Measurements from ENCODE around the gene CCDC192. TPM values are rescaled to one million over a fixed set of nuclear protein-coding genes. Genes with fewer than 3 reads are reported as not detected.
A peak's percentile ranks its signal among the peaks of the same experiment; 100 is the strongest.

Gene CCDC192
- total RNA-seq, 1 experiment from 2014 or later = not detected

GRCh38 chr5:127906562-127907204 is 203.5 kb downstream of the CCDC192 start:
- Mint-ChIP-seq H3K4me1 (ENCODE audit: low read depth, unreplicated experiment) (no peaks in the 10 kb centered on the region), H3K4me3 (ENCODE audit: unreplicated experiment) (no peak overlapping the region), H3K27me3 (ENCODE audit: insufficient read depth, unreplicated experiment) (no peaks in the 10 kb centered on the region), H3K9me3 (ENCODE audit: unreplicated experiment) (no peaks in the 10 kb centered on the region), H3K27ac (ENCODE audit: unreplicated experiment) (no peak overlapping the region), H3K36me3 (ENCODE audit: insufficient read depth, unreplicated experiment) (no peaks in the 10 kb centered on the region)
- no peaks in the 10 kb centered on the region for H3K36me3 ChIP-seq (ENCODE audit: control insufficient read depth, insufficient read depth, low read length)
- no peak for TF ChIP-seq CTCF (IDR thresholded peaks at IDR 0.05; ENCODE audit: insufficient read depth in 1 of 2, low read depth in 1 of 2, low read length in 1 of 2, severe bottlenecking in 1 of 2, unreplicated experiment in 1 of 2)
- POLR2A ChIA-PET = no interaction called here
- DNase-seq = no peak
- no peaks in the 10 kb centered on the region for H3K9me3 ChIP-seq
- CTCF ChIA-PET = interaction anchor here (0.5 to 1.5 kb wide), 2 partner anchors 28 to 41 kb away, joined by 3 read pairs; no protein-coding TSS in a partner anchor
- no peak overlapping the region for H3K4me3 ChIP-seq (ENCODE audit: low read depth, low read length)
- H3K27me3 ChIP-seq (replicated peaks; ENCODE audit: control insufficient read depth, insufficient read depth, low read length) = no peaks in the 10 kb centered on the region
- 0 out of 2 replicates have a peak, but pooled peaks cover 5% of the 10 kb centered on the region for H3K4me1 ChIP-seq
- intact Hi-C loops (cut with micrococcal nuclease; ENCODE audit: unreplicated experiment) = loop anchor here (5.0 kb wide), 1 partner anchor 71 kb away; no protein-coding TSS in a partner anchor
- BruUV-seq (replicated peaks) = no TSS peak

GRCh38 chr5:127907907-127908306 is 204.7 kb downstream of the CCDC192 start:
- ChIA-PET CTCF (interaction anchor here (1.2 to 1.5 kb wide), 2 partner anchors 27 to 176 kb away, joined by 3 to 4 read pairs; no protein-coding TSS in a partner anchor), POLR2A (no interaction called here)
- TF ChIP-seq CTCF (IDR thresholded peaks at IDR 0.05; ENCODE audit: insufficient read depth in 1 of 2, low read depth in 1 of 2, low read length in 1 of 2, severe bottlenecking in 1 of 2, unreplicated experiment in 1 of 2) = peak in 1 of 2 experiments; percentile 10
- H3K36me3 ChIP-seq (ENCODE audit: control insufficient read depth, insufficient read depth, low read length) = no peaks in the 10 kb centered on the region
- H3K27me3 Mint-ChIP-seq (ENCODE audit: insufficient read depth, unreplicated experiment) = no peaks in the 10 kb centered on the region
- no peak for DNase-seq
- no TSS peak for BruUV-seq (replicated peaks)
- no peaks in the 10 kb centered on the region for H3K27me3 ChIP-seq (replicated peaks; ENCODE audit: control insufficient read depth, insufficient read depth, low read length)
- H3K9me3 ChIP-seq = no peaks in the 10 kb centered on the region
- H3K27ac Mint-ChIP-seq (ENCODE audit: unreplicated experiment) = no peak overlapping the region
- peaks cover 6% of the 10 kb centered on the region for H3K4me1 Mint-ChIP-seq (ENCODE audit: low read depth, unreplicated experiment)
- intact Hi-C loops (cut with micrococcal nuclease; ENCODE audit: unreplicated experiment) = loop anchor here (2.0 to 5.0 kb wide), 2 partner anchors 27 to 69 kb away; no protein-coding TSS in a partner anchor
- H3K9me3 Mint-ChIP-seq (ENCODE audit: unreplicated experiment) = no peaks in the 10 kb centered on the region
- H3K36me3 Mint-ChIP-seq (ENCODE audit: insufficient read depth, unreplicated experiment) = peaks cover 5% of the 10 kb centered on the region
- peaks cover 13% of the 10 kb centered on the region; the same call in 1 of the 2 replicates for H3K4me1 ChIP-seq
- no peak overlapping the region for H3K4me3 ChIP-seq (ENCODE audit: low read depth, low read length)
- H3K4me3 Mint-ChIP-seq (ENCODE audit: unreplicated experiment) = no peak overlapping the region

- CTCF ChIA-PET = interaction anchor here (0.6 to 1.3 kb wide), 5 partner anchors 10 to 238 kb away, joined by 4 to 6 read pairs (median 4); no protein-coding TSS in a partner anchor
- BruUV-seq (replicated peaks) = no TSS peak
- peaks cover 10% of the 10 kb centered on the region for H3K4me1 Mint-ChIP-seq (ENCODE audit: low read depth, unreplicated experiment)
- no peak overlapping the region for H3K27ac Mint-ChIP-seq (ENCODE audit: unreplicated experiment)
- POLR2A ChIA-PET = interaction anchor here (0.6 kb wide), 1 partner anchor 11 kb away, joined by 11 read pairs; no protein-coding TSS in a partner anchor
- H3K36me3 Mint-ChIP-seq (ENCODE audit: insufficient read depth, unreplicated experiment) = peaks cover 5% of the 10 kb centered on the region
- H3K27me3 Mint-ChIP-seq (ENCODE audit: insufficient read depth, unreplicated experiment) = no peaks in the 10 kb centered on the region
- H3K9me3 ChIP-seq = no peaks in the 10 kb centered on the region
- H3K36me3 ChIP-seq (ENCODE audit: control insufficient read depth, insufficient read depth, low read length) = no peaks in the 10 kb centered on the region
- TF ChIP-seq CTCF (IDR thresholded peaks at IDR 0.05; ENCODE audit: insufficient read depth in 1 of 2, low read depth in 1 of 2, low read length in 1 of 2, severe bottlenecking in 1 of 2, unreplicated experiment in 1 of 2) = peak; percentile 53 to 72
- H3K27me3 ChIP-seq (replicated peaks; ENCODE audit: control insufficient read depth, insufficient read depth, low read length) = no peaks in the 10 kb centered on the region
- DNase-seq = peak; percentile 49 to 51
- H3K4me1 ChIP-seq = peaks cover 16% of the 10 kb centered on the region; the same call in 1 of the 2 replicates
- no peak overlapping the region for H3K4me3 ChIP-seq (ENCODE audit: low read depth, low read length)
- H3K9me3 Mint-ChIP-seq (ENCODE audit: unreplicated experiment) = no peaks in the 10 kb centered on the region
- H3K4me3 Mint-ChIP-seq (ENCODE audit: unreplicated experiment) = no peak overlapping the region
- intact Hi-C loops (cut with micrococcal nuclease; ENCODE audit: unreplicated experiment) = loop anchor here (1.0 to 5.0 kb wide), 3 partner anchors 26 to 68 kb away; no protein-coding TSS in a partner anchor
Observed at GRCh38 chr5:127909066-127909465, 205.9 kb downstream of the CCDC192 start.
